CD8-positive, alpha-beta memory T cell (primary cell): ENCODE data around the gene CTXN1. TPM values are rescaled to one million over a fixed set of nuclear protein-coding genes. Genes with fewer than 3 reads are reported as not detected.

ENCODE experiments used
- CTCF ChIA-PET: fragments of 350-600 bp; sonication (Branson Sonifier 250); formaldehyde crosslinking; loops from one replicate; lab custom pipeline; 2021; ENCODE audit warnings: antibody characterized with exemption; lab: Charles Lee
- POLR2A ChIA-PET: fragments of 350-600 bp; sonication (Branson Sonifier 250); formaldehyde crosslinking; loops from one replicate; lab custom pipeline; 2021; ENCODE audit warnings: antibody characterized with exemption; lab: Charles Lee
- DNase-seq, 5 donors: peaks; one replicate each; pipeline versions ENCODE4 v3.0.0 to v3.0.0-alpha.2; 2020 to 2022; ENCODE audit warnings: mixed read lengths in 1 of 5
- H3K27ac ChIP-seq: one replicate; pipeline ENCODE4 v1.7.0; 2013; ENCODE audit warnings: low read depth, mild to moderate bottlenecking, low read length, moderate library complexity
- H3K27me3 ChIP-seq: 2 replicates; pipeline ENCODE4 v1.7.0; 2013; ENCODE audit warnings: low read length, mild to moderate bottlenecking; ENCODE audit not compliant: insufficient read depth, poor library complexity, severe bottlenecking
- H3K36me3 ChIP-seq: 2 replicates; pipeline ENCODE4 v1.7.0; 2013; ENCODE audit warnings: mild to moderate bottlenecking, low read length, moderate library complexity; ENCODE audit not compliant: insufficient read depth
- H3K4me1 ChIP-seq: 2 replicates; pipeline ENCODE4 v1.7.0; 2013; ENCODE audit warnings: mild to moderate bottlenecking, low read length, moderate library complexity; ENCODE audit not compliant: insufficient read depth
- H3K4me3 ChIP-seq: 2 replicates; pipeline ENCODE4 v1.7.0; 2013; ENCODE audit warnings: mild to moderate bottlenecking, low read length
- H3K9me3 ChIP-seq: 2 replicates; pipeline ENCODE4 v1.7.0; 2013; ENCODE audit warnings: mild to moderate bottlenecking, low read length
- H3K27ac Mint-ChIP-seq, 8 donors: one replicate each; pipeline ENCODE4 v1.8.0; 2020 to 2021; ENCODE audit warnings: mixed read lengths in 8 of 8, mild to moderate bottlenecking in 6 of 8, inconsistent platforms in 3 of 8, moderate library complexity in 3 of 8
- H3K27me3 Mint-ChIP-seq, 2 donors: one replicate each; pipeline ENCODE4 v1.8.0; 2020 to 2021; ENCODE audit warnings: mixed read lengths in 2 of 2, mild to moderate bottlenecking in 1 of 2, moderate library complexity in 1 of 2
- H3K36me3 Mint-ChIP-seq, 3 donors: one replicate each; pipeline ENCODE4 v1.8.0; 2020 to 2021; ENCODE audit warnings: mixed read lengths in 3 of 3, inconsistent platforms in 1 of 3, mild to moderate bottlenecking in 1 of 3
- H3K4me1 Mint-ChIP-seq, 3 donors: one replicate each; pipeline ENCODE4 v1.8.0; 2020 to 2021; ENCODE audit warnings: mixed read lengths in 3 of 3, inconsistent platforms in 1 of 3, mild to moderate bottlenecking in 1 of 3
- H3K4me3 Mint-ChIP-seq, 7 donors: one replicate each; pipeline ENCODE4 v1.8.0; 2020 to 2021; ENCODE audit warnings: mixed read lengths in 7 of 7, mild to moderate bottlenecking in 6 of 7, moderate library complexity in 4 of 7, inconsistent platforms in 2 of 7
- H3K9me3 Mint-ChIP-seq, 5 donors: one replicate each; pipeline ENCODE4 v1.8.0; 2020 to 2022; ENCODE audit warnings: mixed read lengths in 5 of 5, mild to moderate bottlenecking in 3 of 5, moderate library complexity in 2 of 5, inconsistent platforms in 1 of 5
- polyA plus RNA-seq: library from polyadenylated mRNA; unstranded; fragments of 300-500 nt; fragmentation: Illumina TruSeq; gene quantifications from one replicate; pipeline ENCODE4 v1.2.3, GENCODE V29; 2021
- total RNA-seq, 2 experiments: library from RNA; stranded (reverse); gene quantifications; one replicate each; pipeline ENCODE4 v1.2.3, GENCODE V29; 2021

The CTXN1 gene
- total and polyA plus RNA-seq, 3 experiments from 2014 or later: 0.42 to 0.72 TPM; not detected in 1

- POLR2A ChIA-PET: no interaction called here
- Mint-ChIP-seq H3K4me3 (no peak overlapping the region), H3K9me3 (peaks cover 0 to 3% (median 0%) of the 10 kb centered on the region in 5 donors), H3K27ac (no peak overlapping the region), H3K27me3 (peaks cover 7 to 8% of the 10 kb centered on the region in 2 donors), H3K4me1 (peaks cover 2 to 7% (median 6%) of the 10 kb centered on the region in 3 donors), H3K36me3 (no peaks in the 10 kb centered on the region)
- Histone ChIP-seq H3K27ac (no peak overlapping the region), H3K27me3 (peaks cover 5% of the 10 kb centered on the region), H3K4me1 (peaks cover 6% of the 10 kb centered on the region), H3K9me3 (no peaks in the 10 kb centered on the region), H3K36me3 (no peaks in the 10 kb centered on the region), H3K4me3 (no peak overlapping the region)
- CTCF ChIA-PET: interaction anchor here (3.2 kb wide), 1 partner anchor 10 kb away, joined by 13 read pairs; no protein-coding TSS in a partner anchor
- DNase-seq: no peak
These were observed 46.7 kb downstream of the CTXN1 start for GRCh38 chr19:7879111-7879807.

GRCh38 chr19:7877249-7877836 lies 48.6 kb downstream of the CTXN1 start:
- CTCF ChIA-PET: no interaction called here
- Histone ChIP-seq H3K27me3 (peaks cover 16% of the 10 kb centered on the region), H3K36me3 (no peaks in the 10 kb centered on the region), H3K4me1 (peaks cover 10% of the 10 kb centered on the region), H3K4me3 (no peak overlapping the region), H3K27ac (no peak overlapping the region), H3K9me3 (no peaks in the 10 kb centered on the region)
- POLR2A ChIA-PET: no interaction called here
- Mint-ChIP-seq H3K27me3 (peaks cover 9 to 14% of the 10 kb centered on the region in 2 donors), H3K4me3 (no peak overlapping the region), H3K9me3 (peaks cover 0 to 3% (median 0%) of the 10 kb centered on the region in 5 donors), H3K27ac (no peak overlapping the region), H3K36me3 (no peaks in the 10 kb centered on the region), H3K4me1 (peaks cover 4 to 15% (median 6%) of the 10 kb centered on the region in 3 donors)
- no peak for DNase-seq

GRCh38 chr19:7874897-7875273 lies 51.0 kb downstream of the CTXN1 start:
- H3K9me3 Mint-ChIP-seq: peaks cover 0 to 2% (median 0%) of the 10 kb centered on the region in 5 donors
- peaks cover 19 to 29% of the 10 kb centered on the region in 2 donors for H3K27me3 Mint-ChIP-seq
- H3K36me3 Mint-ChIP-seq: no peaks in the 10 kb centered on the region
- peak overlapping the region in 4 of 7 donors; percentile 26 to 52 (median 34) for H3K4me3 Mint-ChIP-seq
- peaks cover 22% of the 10 kb centered on the region for H3K4me1 ChIP-seq
- no peaks in the 10 kb centered on the region for H3K36me3 ChIP-seq
- no peak overlapping the region for H3K27ac Mint-ChIP-seq
- DNase-seq: no peak
- no peak overlapping the region for H3K27ac ChIP-seq
- CTCF ChIA-PET: interaction anchor here (0.7 to 1.0 kb wide), 2 partner anchors 12 to 21 kb away, joined by 3 read pairs; no protein-coding TSS in a partner anchor
- peak overlapping the region; percentile 26 for H3K4me3 ChIP-seq
- peaks cover 19 to 35% (median 20%) of the 10 kb centered on the region in 3 donors for H3K4me1 Mint-ChIP-seq
- H3K27me3 ChIP-seq: peaks cover 24% of the 10 kb centered on the region
- POLR2A ChIA-PET: no interaction called here
- H3K9me3 ChIP-seq: no peaks in the 10 kb centered on the region

Other genes starting within 250 kb of the CTXN1 start
- gene MCEMP1, start 249.0 kb downstream of the CTXN1 start, total RNA-seq: not detected
- gene MCEMP1, start 249.0 kb downstream of the CTXN1 start, polyA plus RNA-seq: not detected
- gene TRAPPC5, start 245.3 kb downstream of the CTXN1 start, total RNA-seq: 10 to 100 TPM; 63.5 to 70.1 TPM
- 155 TPM for gene TRAPPC5, start 245.3 kb downstream of the CTXN1 start, polyA plus RNA-seq
- 1 to 10 TPM in 1 of 2 experiments, under 1 TPM in 1; 0.96 to 1.6 TPM for gene FCER2, start 224.0 kb downstream of the CTXN1 start, total RNA-seq
- gene FCER2, start 224.0 kb downstream of the CTXN1 start, polyA plus RNA-seq: not detected
- not detected for gene CLEC4G, start 194.0 kb downstream of the CTXN1 start, total RNA-seq
- gene CLEC4G, start 194.0 kb downstream of the CTXN1 start, polyA plus RNA-seq: not detected
- under 1 TPM; 0.16 to 0.28 TPM for gene CD209, start 178.6 kb downstream of the CTXN1 start, total RNA-seq
- gene CD209, start 178.6 kb downstream of the CTXN1 start, polyA plus RNA-seq: not detected
- gene CLEC4M, start 162.9 kb downstream of the CTXN1 start, total RNA-seq: not detected
- not detected for gene CLEC4M, start 162.9 kb downstream of the CTXN1 start, polyA plus RNA-seq
- gene EVI5L, start 95.9 kb downstream of the CTXN1 start, total RNA-seq: 1 to 10 TPM; 6.7 to 7.4 TPM
- gene EVI5L, start 95.9 kb downstream of the CTXN1 start, polyA plus RNA-seq: 2.9 TPM
- not detected for gene PRR36, start 51.7 kb downstream of the CTXN1 start, total RNA-seq
- not detected for gene PRR36, start 51.7 kb downstream of the CTXN1 start, polyA plus RNA-seq
- gene LRRC8E, start 37.6 kb downstream of the CTXN1 start, total RNA-seq: not detected
- gene LRRC8E, start 37.6 kb downstream of the CTXN1 start, polyA plus RNA-seq: not detected
- gene MAP2K7, start 22.3 kb downstream of the CTXN1 start, total RNA-seq: 10 to 100 TPM; 35.9 to 38.3 TPM
- gene MAP2K7, start 22.3 kb downstream of the CTXN1 start, polyA plus RNA-seq: 2.0 TPM
- gene TGFBR3L, start 11.3 kb downstream of the CTXN1 start, total RNA-seq: 1 to 10 TPM; 7.7 to 8.6 TPM
- 1.3 TPM for gene TGFBR3L, start 11.3 kb downstream of the CTXN1 start, polyA plus RNA-seq
- 10 to 100 TPM; 17.4 to 18.2 TPM for gene SNAPC2, start 5.8 kb downstream of the CTXN1 start, total RNA-seq
- 21.9 TPM for gene SNAPC2, start 5.8 kb downstream of the CTXN1 start, polyA plus RNA-seq
- 100 to 1,000 TPM; 105 to 107 TPM for gene TIMM44, start 17.5 kb upstream of the CTXN1 start, total RNA-seq
- 16.9 TPM for gene TIMM44, start 17.5 kb upstream of the CTXN1 start, polyA plus RNA-seq
- gene ELAVL1, start 79.5 kb upstream of the CTXN1 start, total RNA-seq: 100 to 1,000 TPM; 156 to 164 TPM
- 63.3 TPM for gene ELAVL1, start 79.5 kb upstream of the CTXN1 start, polyA plus RNA-seq
- gene CCL25, start 126.6 kb upstream of the CTXN1 start, total RNA-seq: not detected
- not detected for gene CCL25, start 126.6 kb upstream of the CTXN1 start, polyA plus RNA-seq
- gene FBN3, start 223.5 kb upstream of the CTXN1 start, total RNA-seq: not detected
- gene FBN3, start 223.5 kb upstream of the CTXN1 start, polyA plus RNA-seq: not detected